SHP77 treated with DMSO at 0.1 percent for 48 hours (cell line): ENCODE results near the gene SUB1.

Experiments used
- DNase-seq: peaks from one replicate; lab custom pipeline; 2025; lab: John Stamatoyannopoulos, UW

Gene SUB1

GRCh38 chr5:32645246-32645645, 59.9 kb downstream of the SUB1 start:
- no peak for DNase-seq

- DNase-seq = no peak
These were observed 61.0 kb downstream of the SUB1 start for GRCh38 chr5:32646061-32646969.

- DNase-seq = no peak
These were observed 65.7 kb downstream of the SUB1 start for GRCh38 chr5:32651088-32651487.

- DNase-seq = no peak
These were observed 66.3 kb downstream of the SUB1 start for GRCh38 chr5:32651638-32652037.
